GM12875 (cell line): Measurements from ENCODE around the gene GALNT16.

Source experiments
- H3K4me3 ChIP-seq: one replicate; pipeline ENCODE4 v1.5.1; 2011; ENCODE audit warnings: low read depth, low read length, control low read depth
- TF ChIP-seq, protein P1 (sequence below): IDR thresholded peaks from 2 replicates; pipeline ENCODE4 v1.5.1; 2011; ENCODE audit warnings: low read depth, mild to moderate bottlenecking, control low read depth, inconsistent platforms, low read length, moderate library complexity, borderline replicate concordance; ENCODE audit not compliant: insufficient read depth

The GALNT16 gene

DNA sequence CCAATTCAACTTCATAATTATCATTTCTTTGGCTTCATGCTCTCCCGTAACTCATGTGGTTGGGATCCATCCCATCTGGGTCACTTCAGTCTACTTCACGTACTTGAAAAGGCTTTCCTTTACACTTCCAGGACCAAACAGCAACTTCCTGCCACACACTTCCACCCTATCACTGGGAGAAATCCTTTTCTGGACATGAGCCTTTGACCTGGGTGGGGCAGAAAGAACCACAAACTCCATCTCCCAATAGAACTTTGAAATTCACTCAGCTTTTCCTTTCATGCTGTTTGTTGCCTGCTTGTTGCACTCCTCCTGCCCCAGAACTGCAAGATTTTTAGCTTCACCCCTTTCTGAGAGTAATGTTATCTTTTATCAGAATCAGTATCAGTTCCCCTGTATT lies 18.4 kb upstream of the GALNT16 start:
- TF ChIP-seq, protein P1, sequence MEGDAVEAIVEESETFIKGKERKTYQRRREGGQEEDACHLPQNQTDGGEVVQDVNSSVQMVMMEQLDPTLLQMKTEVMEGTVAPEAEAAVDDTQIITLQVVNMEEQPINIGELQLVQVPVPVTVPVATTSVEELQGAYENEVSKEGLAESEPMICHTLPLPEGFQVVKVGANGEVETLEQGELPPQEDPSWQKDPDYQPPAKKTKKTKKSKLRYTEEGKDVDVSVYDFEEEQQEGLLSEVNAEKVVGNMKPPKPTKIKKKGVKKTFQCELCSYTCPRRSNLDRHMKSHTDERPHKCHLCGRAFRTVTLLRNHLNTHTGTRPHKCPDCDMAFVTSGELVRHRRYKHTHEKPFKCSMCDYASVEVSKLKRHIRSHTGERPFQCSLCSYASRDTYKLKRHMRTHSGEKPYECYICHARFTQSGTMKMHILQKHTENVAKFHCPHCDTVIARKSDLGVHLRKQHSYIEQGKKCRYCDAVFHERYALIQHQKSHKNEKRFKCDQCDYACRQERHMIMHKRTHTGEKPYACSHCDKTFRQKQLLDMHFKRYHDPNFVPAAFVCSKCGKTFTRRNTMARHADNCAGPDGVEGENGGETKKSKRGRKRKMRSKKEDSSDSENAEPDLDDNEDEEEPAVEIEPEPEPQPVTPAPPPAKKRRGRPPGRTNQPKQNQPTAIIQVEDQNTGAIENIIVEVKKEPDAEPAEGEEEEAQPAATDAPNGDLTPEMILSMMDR, result no peak
- H3K4me3 ChIP-seq, result no peak overlapping the region

DNA sequence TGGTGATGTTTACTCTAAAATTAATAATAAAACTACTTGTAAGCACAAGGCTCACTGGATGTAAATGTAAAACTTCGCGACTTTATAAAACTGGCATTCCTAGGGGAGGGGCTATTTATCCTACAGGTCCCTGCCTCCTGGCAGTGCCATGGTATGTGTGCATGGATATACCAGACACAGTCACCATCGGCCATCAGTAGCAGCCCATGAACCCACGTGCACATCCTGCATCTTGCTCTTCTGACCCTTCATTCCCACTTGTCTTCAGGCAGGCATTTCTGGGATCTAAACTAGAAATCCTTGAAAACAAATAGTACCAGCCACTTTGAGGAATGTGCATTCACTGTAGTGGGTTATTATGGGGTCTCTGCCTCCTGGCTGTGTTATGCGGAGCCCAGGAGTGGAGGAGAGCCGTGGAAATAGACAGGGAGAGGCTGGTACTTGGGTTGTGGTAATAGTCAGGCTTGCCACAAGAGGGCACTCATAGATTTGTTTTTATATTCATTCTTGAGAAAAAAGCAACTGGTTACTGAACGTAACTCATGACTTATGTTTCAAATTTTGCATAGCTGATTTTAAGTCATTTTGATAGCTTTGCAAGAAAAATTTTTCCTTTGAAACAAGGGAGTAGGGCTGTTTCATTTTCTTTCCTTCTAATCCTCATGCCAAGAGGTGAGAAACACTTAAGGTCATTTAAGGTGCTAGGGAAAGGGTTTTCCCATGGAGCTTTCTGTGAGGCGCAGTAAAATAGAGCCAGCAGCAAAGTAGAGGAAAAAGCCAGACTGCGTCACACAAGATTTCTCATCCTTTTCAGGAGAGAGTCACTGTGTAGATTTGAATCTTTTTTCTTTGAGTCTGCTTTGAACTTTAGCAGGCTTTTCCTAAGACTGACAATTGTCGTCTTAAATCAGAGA lies 17.4 kb upstream of the GALNT16 start:
- TF ChIP-seq, protein P1, result peak; percentile 57; the same call in 1 of the 2 replicates
- H3K4me3 ChIP-seq, result no peak overlapping the region

DNA sequence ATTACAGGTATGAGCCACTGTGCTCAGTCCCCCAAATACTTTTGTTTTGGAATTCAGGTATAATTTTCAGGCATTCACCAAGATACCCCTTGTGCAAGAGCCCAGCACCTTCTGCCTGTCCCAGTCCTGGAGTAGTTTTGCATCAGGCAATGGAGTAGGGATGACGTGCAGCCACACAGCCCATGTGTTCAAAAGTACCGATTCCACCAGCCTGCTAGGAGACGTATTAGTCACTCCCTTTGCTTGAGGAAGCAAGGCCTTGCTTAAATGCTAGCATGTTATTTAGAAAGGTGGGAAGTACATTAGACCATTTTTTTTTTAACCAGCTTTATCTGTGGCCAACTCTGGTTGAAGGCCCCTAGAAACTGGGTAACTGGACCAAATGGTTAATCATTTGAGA lies 15.0 kb upstream of the GALNT16 start:
- H3K4me3 ChIP-seq, result no peak overlapping the region
- TF ChIP-seq, protein P1, result no peak

DNA sequence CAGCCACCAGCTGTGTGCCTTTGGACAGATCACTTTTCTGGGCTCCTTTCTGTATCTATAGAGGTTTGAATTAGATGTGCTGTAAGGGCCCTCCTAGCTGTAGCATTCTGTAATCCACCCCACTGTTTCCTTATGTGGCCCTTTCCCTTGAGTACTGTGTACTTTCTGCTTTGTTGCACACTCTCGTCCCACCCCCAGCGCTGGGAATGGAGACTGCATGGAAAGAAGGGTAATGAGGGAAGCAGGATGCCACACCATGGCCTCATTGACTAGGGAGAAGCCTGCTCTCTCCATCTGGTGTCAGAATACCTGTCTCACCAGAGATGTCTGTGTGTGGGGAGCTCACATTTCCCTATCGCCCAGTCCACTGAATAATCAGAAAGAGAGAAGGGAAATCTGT lies 13.6 kb upstream of the GALNT16 start:
- TF ChIP-seq, protein P1, result no peak
- no peak overlapping the region for H3K4me3 ChIP-seq

DNA sequence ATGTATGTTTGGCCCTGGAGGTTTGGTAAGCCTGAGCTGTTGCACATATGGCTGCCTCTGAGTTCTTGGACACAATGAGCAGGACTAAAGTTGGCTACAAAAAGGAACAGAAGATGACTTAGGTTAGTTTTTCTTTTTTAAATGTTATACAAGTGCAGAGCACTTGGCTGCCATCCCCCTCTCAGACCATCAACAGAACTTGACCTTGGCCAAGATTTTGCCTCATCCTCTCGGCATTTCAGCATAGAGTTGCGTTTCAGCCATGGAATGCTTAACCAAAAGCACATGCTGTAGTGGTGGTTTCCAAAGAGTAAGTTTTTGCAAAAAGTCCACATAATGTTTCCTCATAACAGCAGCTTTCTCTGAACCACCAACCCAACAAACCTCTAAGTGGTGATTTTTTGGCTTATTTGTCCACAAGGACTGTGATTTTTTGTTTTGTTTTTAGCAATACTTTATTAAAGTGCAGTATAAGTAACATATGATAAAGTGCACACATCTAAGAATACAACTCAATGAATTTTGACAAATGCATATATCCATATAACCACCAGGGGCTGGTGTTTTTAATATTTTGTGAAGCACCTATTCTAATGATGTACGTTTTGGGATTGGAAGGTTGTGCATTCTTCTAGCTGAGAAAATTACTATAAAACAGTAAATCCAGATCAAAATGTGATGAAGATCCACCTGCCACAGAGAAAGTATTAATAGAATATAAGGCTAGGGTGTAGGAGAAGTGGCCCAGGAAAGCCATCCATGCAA lies 12.1 kb upstream of the GALNT16 start:
- TF ChIP-seq, protein P1, result no peak
- H3K4me3 ChIP-seq, result no peak overlapping the region

DNA sequence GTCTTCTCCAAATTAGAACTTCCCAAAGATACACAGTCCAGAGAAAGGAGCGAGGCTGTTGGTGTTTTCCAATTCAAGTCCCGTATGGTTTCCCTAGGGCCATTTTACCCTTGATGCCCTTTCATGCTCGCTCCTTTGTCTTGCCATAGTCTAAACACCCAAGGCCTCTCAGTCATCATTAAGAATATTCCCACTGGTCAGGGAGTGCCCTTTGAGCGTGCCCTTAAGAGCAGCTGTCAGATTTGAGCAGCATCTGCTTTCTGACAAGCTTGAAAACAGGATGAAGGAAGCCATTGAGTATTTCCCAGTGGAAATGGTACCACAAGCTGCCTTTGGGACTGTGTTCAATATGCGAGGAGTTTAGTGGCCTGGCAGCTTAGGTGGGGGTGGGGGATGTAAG lies 10.4 kb upstream of the GALNT16 start:
- TF ChIP-seq, protein P1, result no peak
- no peak overlapping the region for H3K4me3 ChIP-seq

DNA sequence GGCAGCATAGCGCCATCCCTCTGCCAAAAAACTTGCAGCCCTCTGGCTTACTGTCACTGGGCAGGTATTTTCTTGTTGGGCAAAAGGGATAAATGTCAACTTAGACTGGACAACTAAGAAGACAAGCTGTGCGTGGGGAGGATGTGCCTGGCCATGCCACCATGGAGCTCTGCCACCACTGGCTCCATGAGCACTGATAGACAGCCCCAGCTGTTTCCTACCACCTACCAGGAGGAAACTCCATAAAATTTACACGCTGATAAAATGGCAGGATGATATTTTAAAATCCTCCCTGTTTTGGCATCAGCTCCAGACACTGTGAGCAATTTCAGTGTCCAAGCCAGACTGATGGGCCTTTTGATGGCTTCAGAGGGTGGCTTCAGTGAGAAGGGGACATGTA lies 7.1 kb upstream of the GALNT16 start:
- no peak overlapping the region for H3K4me3 ChIP-seq
- TF ChIP-seq, protein P1, result no peak
